ENCODE measurements around the gene PLEKHG1.

Gene PLEKHG1

DNA sequence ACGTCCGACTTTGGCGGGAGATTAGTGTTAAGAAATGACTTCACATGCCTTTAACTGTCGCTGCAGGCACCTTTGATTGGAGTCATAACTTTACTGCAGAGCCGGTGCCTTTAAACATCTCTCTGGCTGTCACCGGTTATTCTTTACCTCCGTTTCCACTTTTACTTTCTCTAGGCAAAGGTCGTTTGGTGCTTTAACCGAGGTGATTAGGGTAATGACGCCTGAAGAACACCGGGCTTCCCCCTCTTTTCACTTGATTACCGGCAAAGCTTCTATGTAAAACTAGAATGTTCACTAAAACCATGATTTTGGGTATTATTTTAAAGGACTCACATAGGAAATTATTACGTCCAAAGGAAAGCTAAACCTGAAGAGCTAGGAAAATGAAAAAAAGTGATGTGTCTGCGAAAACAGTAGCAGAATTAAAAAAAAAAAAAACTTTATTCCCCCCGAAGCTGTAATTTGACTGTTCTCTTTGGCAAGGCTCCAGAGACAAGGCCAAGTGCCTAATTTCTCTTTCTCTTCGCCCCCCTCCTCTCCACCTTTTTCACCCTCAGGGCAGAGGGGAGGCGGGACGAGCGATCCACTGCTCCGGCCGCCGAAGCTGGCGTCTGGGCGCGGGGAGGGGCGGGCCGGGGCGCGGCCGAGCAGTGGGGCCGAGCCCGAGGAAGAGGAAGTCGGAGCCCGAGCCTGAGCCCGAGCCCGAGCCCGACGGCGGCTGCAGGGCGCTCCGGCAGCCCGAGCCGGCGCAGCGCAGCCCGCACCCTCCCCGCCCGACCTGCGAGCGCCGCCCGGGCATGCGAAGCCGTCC lies at the start of gene PLEKHG1:
Gene PLEKHG1, plus strand, starts transcription at position 687 of the 811 bp plus-strand sequence. CDS start 133,797 bp downstream, outside the sequence.
- peak; percentile 79 for DNase-seq (ENCODE audit: low spot score)

DNA sequence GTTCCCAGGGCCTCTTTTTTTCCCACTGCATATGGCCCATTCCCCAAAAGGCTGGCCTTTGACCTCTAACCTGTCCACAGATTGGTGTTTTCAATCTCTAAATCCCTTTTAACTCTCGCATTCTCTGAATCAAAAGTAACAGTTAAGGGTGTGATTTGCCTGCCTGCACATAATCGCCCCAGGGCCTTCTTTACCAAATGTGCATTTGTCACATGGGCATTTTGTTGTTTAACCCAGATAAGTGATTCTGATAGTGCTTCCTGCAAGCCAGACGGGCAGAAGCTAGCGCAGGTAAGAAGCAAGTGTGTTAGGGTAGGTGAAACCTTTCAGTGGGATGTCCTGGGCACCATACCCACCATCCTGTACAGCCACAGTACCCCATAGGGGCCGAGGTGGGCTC lies 49.4 kb upstream of the PLEKHG1 start:
- no peak for DNase-seq (ENCODE audit: low spot score)

DNA sequence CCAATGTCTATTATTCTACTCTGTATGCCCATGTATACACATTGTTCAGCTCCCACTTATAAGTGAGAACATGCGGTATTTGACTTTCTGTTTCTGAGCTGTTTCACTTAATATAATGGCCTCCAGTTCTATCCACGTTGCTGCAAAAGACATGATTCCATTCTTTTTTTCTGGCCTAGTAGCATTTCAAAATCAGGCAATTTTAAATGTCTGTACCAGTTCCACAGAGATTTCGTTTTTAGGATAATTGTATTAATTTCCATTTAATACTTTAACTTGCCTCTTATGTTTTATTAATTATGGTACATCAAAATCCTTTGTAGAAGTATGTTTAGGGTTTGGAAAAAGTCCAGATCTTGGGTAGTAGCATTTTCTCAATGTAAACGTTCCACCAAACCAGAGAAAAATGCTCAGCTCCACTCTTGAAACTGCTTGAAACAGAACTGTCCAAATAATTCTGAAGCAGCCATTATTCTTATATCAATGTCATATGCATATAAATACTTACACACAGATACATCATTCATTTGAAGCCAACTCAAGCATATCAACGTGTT lies 42.6 kb upstream of the PLEKHG1 start:
- no peak for DNase-seq (ENCODE audit: low spot score)

DNA sequence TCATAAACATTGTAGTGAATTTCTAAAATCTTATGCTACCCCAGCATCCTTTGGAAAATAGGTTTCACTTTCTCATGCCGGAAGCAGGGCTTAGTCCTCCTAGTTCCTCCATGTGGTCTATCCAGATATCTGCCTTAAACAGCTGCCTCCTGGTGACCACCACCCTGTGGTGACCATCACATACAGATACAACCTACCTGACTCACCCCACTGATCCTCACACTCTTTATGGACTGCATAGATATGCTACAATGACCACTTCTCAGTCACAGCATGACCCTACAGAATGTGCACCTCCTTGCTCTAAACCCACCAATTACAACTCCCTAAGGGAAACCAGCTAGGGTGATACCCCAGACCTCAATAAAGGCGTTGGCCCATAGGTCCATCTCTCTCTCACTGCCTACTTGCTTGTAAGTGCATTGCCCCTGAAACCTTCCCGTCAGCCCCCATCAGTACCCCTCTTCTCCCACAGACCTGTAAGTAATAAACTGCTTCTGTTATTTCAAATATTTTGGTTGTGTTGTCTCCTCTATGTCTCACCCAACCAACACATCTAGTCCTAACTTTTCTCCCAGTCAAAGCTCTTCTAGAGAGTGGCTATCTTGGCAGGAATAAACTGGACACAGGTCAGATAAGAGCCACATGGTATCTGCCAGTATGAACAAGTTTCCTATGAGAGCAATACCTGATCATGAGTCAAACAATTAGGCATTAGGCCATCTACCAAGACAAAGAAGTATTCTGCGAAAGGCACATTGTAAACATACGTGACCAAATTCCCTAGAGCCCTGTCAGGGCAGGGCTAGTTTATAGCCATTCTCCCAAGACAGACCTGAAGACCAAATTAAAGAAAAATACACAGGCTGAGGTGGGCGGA lies 39.4 kb upstream of the PLEKHG1 start:
- no peak for DNase-seq (ENCODE audit: low spot score)

DNA sequence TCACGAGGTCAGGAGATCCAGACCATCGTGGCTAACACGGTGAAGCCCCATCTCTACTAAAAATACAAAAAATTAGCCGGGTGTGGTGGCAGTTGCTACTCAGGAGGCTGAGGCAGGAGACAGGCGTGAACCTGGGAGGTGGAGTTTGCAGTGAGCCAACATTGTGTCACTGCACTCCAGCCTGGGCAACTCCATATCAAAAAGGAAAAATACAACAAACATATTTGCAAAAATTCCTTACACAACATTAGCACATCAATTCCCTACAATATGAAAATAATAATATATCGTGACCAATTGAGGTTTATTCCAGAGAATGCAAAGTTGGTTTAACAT lies 38.8 kb upstream of the PLEKHG1 start:
- DNase-seq (ENCODE audit: low spot score), result no peak

DNA sequence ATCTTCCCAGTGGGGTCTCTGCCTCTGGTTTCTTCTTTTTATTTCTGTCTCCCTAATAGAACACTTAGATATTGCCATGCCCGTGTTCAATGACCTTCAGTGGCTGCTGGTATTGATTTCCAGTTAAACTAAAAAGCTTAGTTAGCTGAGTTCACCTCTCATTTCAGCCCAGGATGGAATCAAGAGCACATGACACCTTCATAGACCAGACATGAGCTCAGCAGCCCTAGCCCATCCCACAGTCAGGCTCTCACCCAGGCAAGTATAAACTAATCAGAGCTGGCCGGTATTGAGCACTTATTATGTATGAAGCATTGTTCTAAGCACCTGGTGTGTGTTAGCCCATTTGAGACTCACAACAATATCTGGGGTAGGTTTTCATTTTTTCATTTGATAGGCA lies 33.7 kb upstream of the PLEKHG1 start:
- DNase-seq (ENCODE audit: low spot score), result no peak

DNA sequence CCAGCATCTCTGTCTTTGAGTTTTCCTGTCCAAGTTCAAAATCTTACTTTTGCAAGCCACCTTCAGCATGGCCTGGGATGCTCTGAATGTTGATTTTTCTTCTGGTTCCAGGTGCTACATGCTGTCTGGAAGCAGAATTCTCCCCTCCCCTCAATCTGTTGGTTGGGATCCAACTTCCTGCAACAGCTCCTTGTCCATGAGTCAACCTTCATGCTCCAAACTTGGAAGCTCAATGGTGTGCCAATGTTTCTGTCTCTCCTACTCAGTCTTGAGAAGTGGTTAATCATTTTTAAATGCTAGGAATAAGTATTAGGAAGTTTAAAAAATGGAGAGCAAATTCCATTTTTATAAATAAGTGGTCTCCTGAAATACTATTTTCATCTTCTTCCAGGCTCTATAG lies 33.2 kb upstream of the PLEKHG1 start:
- DNase-seq (ENCODE audit: low spot score), result no peak

DNA sequence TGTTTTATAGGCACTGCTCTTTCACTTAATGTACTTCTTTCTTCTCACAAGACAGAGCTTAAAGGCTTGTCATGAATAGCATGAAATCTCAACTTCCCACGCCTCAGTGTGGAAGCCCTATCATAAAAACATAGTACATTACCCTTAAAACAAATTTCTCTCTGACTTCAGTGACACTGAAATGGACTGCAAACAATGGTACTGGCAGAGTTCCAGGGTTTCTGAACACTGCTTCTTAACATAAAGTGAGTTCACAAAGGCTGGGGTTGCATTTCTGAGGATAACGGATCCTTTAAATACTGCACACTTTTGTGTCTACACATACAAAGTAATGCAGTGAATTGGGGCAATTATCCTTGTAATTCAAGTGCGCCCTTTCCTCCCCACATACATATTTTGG lies 32.3 kb upstream of the PLEKHG1 start:
- peak; percentile 41 for DNase-seq (ENCODE audit: low spot score)

DNA sequence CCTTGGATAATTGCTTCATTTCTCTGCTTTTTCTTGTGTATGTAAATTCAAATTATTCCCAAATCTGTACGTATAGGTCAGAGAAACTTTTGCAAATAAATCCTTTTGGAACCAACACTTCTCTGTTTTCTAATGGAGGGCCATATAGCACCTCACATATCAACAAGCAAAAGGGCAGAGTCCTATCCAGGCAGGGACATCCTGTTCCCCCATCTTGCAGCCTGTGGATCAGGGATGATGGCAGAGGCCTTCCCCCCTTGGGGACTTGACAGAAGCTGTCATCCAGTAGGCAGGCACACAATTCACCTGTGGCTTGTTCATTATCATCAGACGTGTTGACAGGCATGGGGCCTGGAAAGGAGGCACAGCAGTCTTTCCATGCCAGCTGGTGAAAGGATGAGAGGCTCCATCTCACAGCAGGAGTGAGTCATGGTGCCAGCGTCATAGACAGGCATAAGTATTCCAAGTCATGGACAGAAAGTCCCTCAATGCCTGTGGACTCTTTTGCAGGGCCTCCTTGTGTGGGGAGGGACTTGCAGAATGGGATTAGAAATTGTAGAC lies 31.8 kb upstream of the PLEKHG1 start:
- DNase-seq (ENCODE audit: low spot score), result no peak

DNA sequence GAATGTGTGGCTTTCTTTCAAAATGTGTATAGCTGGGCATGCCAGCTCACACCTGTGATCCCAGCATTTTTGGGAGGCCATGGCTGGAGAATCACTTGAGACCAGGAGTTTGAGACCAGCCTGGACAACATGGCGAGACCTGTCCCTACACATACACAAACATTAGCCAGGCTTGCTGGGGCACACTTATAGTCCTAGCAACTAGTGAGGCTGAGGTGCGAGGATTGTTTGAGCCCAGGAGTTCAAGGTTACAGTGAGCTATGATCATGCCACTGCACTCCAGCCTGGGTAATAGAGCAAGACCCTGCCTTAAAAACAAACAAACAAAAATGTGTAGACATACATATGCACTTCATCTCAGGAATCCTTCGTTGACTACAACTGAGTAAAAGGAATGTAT lies 31.1 kb upstream of the PLEKHG1 start:
- no peak for DNase-seq (ENCODE audit: low spot score)

DNA sequence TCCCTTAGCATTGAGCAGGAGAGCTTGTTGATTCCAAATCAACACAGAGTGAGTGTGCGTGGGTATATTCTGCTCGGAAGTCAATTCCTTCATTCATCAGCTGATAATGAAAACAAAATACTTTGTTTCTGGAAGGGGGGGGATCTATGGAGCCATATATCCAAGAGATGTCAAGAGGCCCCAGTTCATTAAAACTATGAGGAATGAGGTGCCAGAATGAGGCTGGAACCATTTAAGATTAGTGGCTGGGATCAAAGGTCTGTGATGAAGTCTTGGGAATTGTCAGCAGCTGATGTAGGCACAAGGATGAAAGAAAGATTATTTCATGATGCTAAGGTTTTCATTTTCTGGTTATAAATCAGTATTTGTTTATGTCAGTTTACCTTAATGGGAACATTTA lies 30.5 kb upstream of the PLEKHG1 start:
- DNase-seq (ENCODE audit: low spot score), result no peak

DNA sequence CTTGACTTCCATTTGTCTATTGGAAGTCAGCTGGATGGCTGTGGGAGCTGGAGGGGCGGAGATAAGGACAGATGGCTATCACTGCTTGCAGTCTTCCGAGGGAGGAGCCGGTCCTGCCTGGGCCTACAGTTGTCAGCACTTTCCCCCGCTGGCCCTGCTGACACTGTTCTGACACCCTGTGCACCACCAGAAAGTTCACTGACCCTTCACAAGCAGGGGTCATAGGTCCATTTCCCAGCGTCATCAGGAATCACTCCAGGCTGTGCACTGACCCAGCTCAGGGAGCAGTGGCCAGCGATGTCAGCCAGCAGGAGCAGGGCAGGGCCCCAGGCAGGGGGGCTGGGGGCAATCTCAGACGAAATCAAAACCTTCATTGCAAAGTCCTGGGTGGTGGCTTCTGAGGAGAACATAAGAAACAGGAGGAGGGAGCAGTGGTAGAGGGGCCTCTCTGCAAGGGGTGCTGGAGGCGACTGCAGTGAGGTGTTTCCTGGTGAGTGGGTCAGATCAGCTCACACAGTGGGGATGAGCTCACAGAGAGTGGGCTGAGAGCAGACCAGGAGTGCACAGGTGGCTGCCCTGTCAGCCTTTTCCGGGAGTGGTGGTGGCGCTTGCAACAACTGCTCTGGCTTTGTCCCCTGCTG lies 26.5 kb upstream of the PLEKHG1 start:
- DNase-seq (ENCODE audit: low spot score), result peak; percentile 67

DNA sequence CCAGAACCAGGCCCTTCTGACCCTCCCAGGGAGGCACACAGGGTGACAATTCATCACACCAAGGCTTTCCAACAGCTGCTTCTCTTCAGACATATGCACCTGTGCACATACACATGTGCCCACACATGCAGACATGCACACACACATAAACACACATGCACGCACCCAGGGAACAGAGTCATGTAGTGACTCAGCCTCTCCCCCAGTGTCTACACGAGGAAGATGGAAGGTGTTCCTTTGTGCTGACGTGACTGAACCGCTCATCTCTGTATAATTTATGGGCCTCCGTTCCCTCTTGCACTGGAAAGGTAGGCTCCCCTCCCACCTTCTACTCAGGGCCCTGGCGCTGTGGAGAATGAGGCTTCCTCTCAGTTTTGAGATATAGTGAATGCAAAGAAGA lies 23.8 kb upstream of the PLEKHG1 start:
- DNase-seq (ENCODE audit: low spot score), result no peak

DNA sequence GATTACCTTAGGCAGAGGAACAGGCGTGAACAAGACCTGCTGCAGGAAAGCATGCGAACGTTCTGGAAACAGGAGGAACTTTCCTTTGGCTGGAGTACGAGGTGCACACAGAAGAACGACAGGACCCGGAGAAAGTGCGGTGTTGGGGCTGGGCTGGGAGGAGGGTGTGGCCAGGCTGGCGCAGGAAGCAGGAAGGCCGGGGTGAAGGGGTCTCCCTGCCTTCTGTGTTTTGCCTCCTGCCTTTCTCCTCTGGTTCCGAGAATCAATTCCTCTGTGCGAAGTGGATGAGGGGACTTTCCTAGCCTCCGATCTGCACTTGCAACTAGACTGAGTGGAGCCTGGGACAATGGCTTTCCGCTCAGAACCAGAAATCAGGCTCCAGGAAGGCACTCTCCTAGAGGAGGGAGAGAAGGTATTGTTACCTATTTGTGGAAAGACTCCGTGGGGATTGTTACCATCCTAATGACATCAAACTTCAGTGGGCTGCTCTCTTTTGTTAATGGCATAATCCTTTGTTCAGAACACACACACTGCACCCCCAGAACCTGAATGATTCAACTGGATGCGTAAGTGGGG lies 22.9 kb upstream of the PLEKHG1 start:
- DNase-seq (ENCODE audit: low spot score), result no peak

DNA sequence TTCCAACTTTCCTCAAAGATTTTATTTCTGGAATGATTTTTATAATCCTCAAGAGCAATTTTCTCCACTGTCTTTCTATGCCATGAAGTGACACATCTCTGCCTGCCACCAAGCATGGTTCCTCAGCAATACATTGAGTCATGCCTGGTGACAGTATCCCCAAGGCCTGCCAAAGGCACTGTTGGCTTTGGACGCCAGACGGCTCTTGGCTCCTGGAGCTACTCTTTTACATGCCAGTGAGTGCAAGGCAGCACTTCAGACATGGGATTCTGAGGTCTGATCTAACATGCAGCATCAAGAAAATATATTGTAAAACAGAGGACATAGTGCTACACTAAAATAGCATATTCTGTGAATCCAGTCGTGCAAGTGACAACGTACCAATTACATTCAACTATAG lies 20.1 kb upstream of the PLEKHG1 start:
- DNase-seq (ENCODE audit: low spot score), result no peak

DNA sequence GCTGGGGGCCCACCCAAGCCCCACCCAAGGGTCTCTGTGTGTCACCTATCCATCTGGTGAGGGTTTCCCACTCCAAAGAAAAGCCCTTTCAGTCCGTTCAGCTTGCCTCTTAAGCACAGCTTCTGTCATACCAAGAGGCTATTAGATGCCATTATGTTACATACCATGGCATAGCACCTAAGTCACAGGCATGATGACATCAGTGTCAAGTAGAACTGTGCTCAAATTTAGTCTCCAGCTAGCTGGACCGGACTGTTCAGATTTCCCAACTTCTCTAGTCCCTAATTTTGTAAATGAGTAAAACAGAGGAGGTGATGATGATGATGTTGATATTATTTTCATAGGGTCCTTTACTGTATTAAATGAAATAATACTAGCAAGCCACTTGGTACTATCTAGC lies 19.2 kb upstream of the PLEKHG1 start:
- no peak for DNase-seq (ENCODE audit: low spot score)

DNA sequence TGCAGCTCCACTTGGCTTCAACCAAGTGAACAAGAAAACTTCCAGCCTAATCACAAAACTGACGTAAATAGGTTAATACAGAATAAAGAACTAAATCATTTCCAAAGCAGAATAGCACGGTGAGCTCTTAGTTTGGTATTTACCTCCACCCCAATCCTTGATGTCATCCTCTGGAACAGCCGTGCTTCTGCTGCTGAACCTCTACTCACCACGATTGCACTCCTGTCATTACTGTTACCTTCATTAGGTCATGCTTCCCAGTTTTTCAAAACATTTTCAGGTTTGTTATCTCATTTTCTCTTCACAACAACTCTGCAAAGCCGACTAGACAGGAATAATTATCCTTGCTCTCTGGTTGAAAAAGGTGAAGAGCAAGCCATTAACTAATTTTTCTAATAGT lies 15.6 kb upstream of the PLEKHG1 start:
- DNase-seq (ENCODE audit: low spot score), result no peak

DNA sequence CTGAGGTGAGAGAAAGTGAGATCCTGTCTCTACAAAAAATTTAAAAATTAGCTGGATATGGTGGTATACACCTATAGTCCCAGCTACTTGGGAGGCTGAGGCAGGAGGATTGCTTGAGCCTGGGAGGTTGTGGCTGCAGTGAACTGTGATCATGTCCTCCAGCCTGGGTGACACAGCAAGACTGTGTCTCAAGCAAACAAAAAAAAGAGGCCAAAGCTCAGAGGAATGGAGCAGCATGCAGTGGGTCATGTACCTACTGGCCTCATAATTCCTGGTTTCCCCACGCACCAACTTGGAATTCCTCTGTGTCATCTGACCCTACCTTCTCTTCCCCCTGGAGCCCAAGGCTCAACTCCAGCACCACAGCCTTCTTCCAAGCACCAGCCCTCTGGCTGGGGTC lies 15.1 kb upstream of the PLEKHG1 start:
- DNase-seq (ENCODE audit: low spot score), result no peak

DNA sequence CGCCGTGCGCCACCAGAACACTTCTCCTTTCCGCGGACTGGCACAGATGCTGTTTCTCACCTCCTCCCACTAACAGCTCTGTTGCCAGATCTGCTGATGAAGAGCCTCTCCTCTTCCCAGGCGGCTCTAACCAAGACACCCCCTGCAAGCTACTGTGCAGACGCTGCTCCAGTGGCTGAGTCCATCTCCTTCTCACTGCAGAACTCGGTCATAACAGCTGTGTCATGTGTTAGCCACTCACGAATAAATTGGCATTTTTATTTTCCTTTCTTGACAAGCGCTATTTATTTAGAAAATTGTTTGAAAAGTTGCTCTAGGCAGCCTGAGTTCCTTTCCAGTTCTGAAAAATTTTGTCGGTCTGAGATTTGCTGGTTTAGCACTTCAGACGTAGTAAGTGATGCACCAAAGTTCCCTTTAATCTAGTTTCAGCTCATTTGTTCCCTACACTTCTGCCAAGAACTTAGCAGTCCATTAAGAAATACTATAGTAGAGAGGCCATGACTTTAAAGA lies 12.8 kb upstream of the PLEKHG1 start:
- no peak for DNase-seq (ENCODE audit: low spot score)

DNA sequence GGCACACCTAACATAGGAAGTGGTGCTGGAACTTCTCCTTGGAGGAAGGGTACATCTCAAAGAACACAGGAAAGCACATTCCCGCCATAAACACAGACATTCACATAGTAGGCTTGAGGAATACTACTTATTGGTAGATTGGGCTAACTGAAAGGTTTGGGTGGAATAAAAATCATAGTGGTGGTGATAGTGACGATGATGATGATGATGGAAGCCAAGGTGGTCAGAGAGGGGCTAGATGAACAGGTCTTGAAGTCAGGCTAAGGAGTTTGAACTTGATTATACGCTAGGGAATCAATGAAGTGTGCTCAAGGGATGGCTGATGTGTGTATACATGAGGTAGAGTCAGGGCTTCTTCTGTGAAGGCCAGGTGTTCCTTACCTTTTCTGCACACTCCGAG lies 12.0 kb upstream of the PLEKHG1 start:
- DNase-seq (ENCODE audit: low spot score), result no peak

DNA sequence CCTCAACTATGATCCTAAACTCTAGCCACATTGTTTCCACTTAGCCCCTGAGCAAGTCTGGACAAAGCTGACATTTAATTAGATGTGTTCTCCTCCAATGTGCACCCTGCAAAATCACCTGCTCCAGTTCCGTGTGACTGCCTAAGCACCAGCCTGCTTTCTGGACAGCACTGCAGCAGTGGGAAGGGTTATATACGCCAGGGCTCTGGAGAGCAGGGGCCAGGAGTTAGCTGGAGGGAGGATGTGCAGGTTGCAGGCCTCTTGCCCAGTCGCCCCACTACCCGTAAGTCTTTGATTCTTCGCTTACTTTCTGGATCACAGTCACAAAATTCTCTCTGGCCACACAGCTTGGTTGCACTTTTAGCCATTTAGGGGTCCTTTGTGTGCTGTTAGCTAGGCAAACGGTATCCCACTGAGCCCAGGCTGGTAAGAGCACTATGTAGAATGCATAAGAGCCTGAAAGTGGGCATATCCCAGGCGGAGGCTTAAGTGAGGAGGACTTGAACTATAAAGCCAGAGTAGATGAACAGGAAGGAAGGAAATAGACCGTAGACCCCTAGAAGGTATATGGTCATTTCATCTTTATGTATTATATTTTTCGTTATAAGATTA lies 10.7 kb upstream of the PLEKHG1 start:
- DNase-seq (ENCODE audit: low spot score), result no peak

Measured in HuH-7 (cell line).